Fibroblast of villous mesenchyme (primary cell): Measurements from ENCODE around the gene COL4A3. TPM values are rescaled to one million over a fixed set of nuclear protein-coding genes. Genes with fewer than 3 reads are reported as not detected.

ENCODE experiments used
- DNase-seq: peaks from one replicate; pipeline ENCODE4 v3.0.0-alpha.2; 2010; ENCODE audit warnings: low read depth
- H3K4me3 ChIP-seq: 2 replicates; pipeline ENCODE4 v1.5.1; 2011; ENCODE audit warnings: low read depth, mild to moderate bottlenecking, low read length
- CTCF ChIP-seq: IDR thresholded peaks from 2 replicates; pipeline ENCODE4 v1.5.1; 2012; ENCODE audit warnings: low read depth, mild to moderate bottlenecking, low read length; ENCODE audit not compliant: insufficient read depth
- total RNA-seq: library from RNA; depleted of rRNA; stranded (reverse); fragments of >200 nt; gene quantifications from 2 replicates; pipeline ENCODE4 v1.2.3, GENCODE V29; 2012

The COL4A3 gene
- total RNA-seq, 1 donor: under 0.01 TPM

GRCh38 chr2:227124811-227125210 lies 39.6 kb upstream of the COL4A3 start:
- no peak for TF ChIP-seq CTCF
- no peak overlapping the region for H3K4me3 ChIP-seq
- no peak for DNase-seq

GRCh38 chr2:227125506-227125905 lies 38.9 kb upstream of the COL4A3 start:
- peak; percentile 36 for TF ChIP-seq CTCF
- DNase-seq: no peak
- H3K4me3 ChIP-seq: no peak overlapping the region

- no peak overlapping the region for H3K4me3 ChIP-seq
- DNase-seq: no peak
- no peak for TF ChIP-seq CTCF
Observed at GRCh38 chr2:227127201-227127600, 37.2 kb upstream of the COL4A3 start.

GRCh38 chr2:227130636-227131035 lies 33.8 kb upstream of the COL4A3 start:
- no peak overlapping the region for H3K4me3 ChIP-seq
- DNase-seq: no peak
- no peak for TF ChIP-seq CTCF

- TF ChIP-seq CTCF: no peak
- DNase-seq: no peak
Observed at GRCh38 chr2:227132986-227133385, 31.4 kb upstream of the COL4A3 start.

GRCh38 chr2:227134591-227134990 lies 29.8 kb upstream of the COL4A3 start:
- TF ChIP-seq CTCF: no peak
- peak; percentile 18 for DNase-seq
- H3K4me3 ChIP-seq: no peak overlapping the region

More at GRCh38 chr2:227132986-227133385, 31.4 kb upstream of the COL4A3 start:
- H3K4me3 ChIP-seq: no peak overlapping the region

- no peak for TF ChIP-seq CTCF
- H3K4me3 ChIP-seq: no peak overlapping the region
- DNase-seq: no peak
Observed at GRCh38 chr2:227141301-227141700, 23.1 kb upstream of the COL4A3 start.
